ENCODE measurements around the gene MYL4. TPM values are rescaled to one million over a fixed set of nuclear protein-coding genes. Genes with fewer than 3 reads are reported as not detected.

MYL4 gene
- polyA plus RNA-seq, 1 of the 3 experiments (the other 2 are of a cell fraction), result not detected

GRCh38 chr17:47199627-47200324, 9.4 kb upstream of the MYL4 start:
- Histone ChIP-seq H3K4me1 (ENCODE audit: control insufficient read depth in 1 of 2, insufficient read depth in 2 of 2, low read depth in 1 of 2, low read length in 1 of 2) (no peaks in the 10 kb centered on the region), H3K4me2 (no peak overlapping the region), H3K9me3 (0 out of 2 replicates have a peak, but pooled peaks cover 7% of the 10 kb centered on the region), H3F3A (replicated peaks; ENCODE audit: insufficient read depth) (no peaks in the 10 kb centered on the region), H3K27me3 (ENCODE audit: insufficient read depth) (no peaks in the 10 kb centered on the region), H3K36me3 (replicated peaks in 1 of 2; ENCODE audit: control insufficient read depth in 1 of 2, insufficient read depth in 2 of 2, low read length in 1 of 2) (no peaks in the 10 kb centered on the region), H3K79me2 (ENCODE audit: insufficient read depth) (no peaks in the 10 kb centered on the region), H3K9me2 (peaks cover 4% of the 10 kb centered on the region; the same call in 1 of the 2 replicates), H3K27ac (ENCODE audit: low read depth in 2 of 2, low read length in 1 of 2) (no peak overlapping the region), H4K20me1 (ENCODE audit: insufficient read depth) (no peaks in the 10 kb centered on the region), H3K4me3 (ENCODE audit: low read depth in 2 of 2, low read length in 1 of 2) (no peak overlapping the region), H3K9ac (no peak overlapping the region), H2AFZ (ENCODE audit: low read depth) (no peak overlapping the region)
- ChIA-PET CTCF (interaction anchor here (0.9 to 1.9 kb wide), 7 partner anchors 9 to 1007 kb away, joined by 3 to 6 read pairs (median 3); partner anchors contain the start of gene KANSL1), POLR2A (no interaction called here)
- WGBS (ENCODE audit: low lambda C conversion rate), result 91% methylated on average over 8 of the region's 8 CpGs
- TF ChIP-seq GATA2 (CRISPR knock-in tag; IDR thresholded peaks at IDR 0.05) (no peak), IRF3 (IDR thresholded peaks at IDR 0.05; ENCODE audit: low read depth, low read length) (no peak), GABPA (IDR thresholded peaks at IDR 0.05; ENCODE audit: low read depth) (no peak), FOXJ3 (CRISPR knock-in tag; IDR thresholded peaks at IDR 0.05) (no peak), ELF1 (IDR thresholded peaks at IDR 0.05) (no peak), RXRA (IDR thresholded peaks at IDR 0.05; ENCODE audit: borderline replicate concordance, low read depth) (no peak), MAX (IDR thresholded peaks at IDR 0.05; ENCODE audit: low read depth) (no peak), RFX5 (IDR thresholded peaks at IDR 0.05; ENCODE audit: low read length) (no peak), ZBTB33 (IDR thresholded peaks at IDR 0.05; ENCODE audit: borderline replicate concordance, low read depth) (no peak)
- DNase-seq, result no peak

- Histone ChIP-seq H3K27me3 (ENCODE audit: insufficient read depth) (no peaks in the 10 kb centered on the region), H3K9me2 (peaks cover 4% of the 10 kb centered on the region; the same call in 1 of the 2 replicates), H3K9me3 (0 out of 2 replicates have a peak, but pooled peaks cover 7% of the 10 kb centered on the region), H3K79me2 (ENCODE audit: insufficient read depth) (no peaks in the 10 kb centered on the region), H3K9ac (no peak overlapping the region), H3K36me3 (replicated peaks in 1 of 2; ENCODE audit: control insufficient read depth in 1 of 2, insufficient read depth in 2 of 2, low read length in 1 of 2) (no peaks in the 10 kb centered on the region), H3K27ac (ENCODE audit: low read depth in 2 of 2, low read length in 1 of 2) (no peak overlapping the region), H3K4me3 (ENCODE audit: low read depth in 2 of 2, low read length in 1 of 2) (no peak overlapping the region), H3K4me1 (ENCODE audit: control insufficient read depth in 1 of 2, insufficient read depth in 2 of 2, low read depth in 1 of 2, low read length in 1 of 2) (no peaks in the 10 kb centered on the region), H2AFZ (ENCODE audit: low read depth) (no peak overlapping the region), H3F3A (replicated peaks; ENCODE audit: insufficient read depth) (no peaks in the 10 kb centered on the region), H4K20me1 (ENCODE audit: insufficient read depth) (no peaks in the 10 kb centered on the region), H3K4me2 (no peak overlapping the region)
- 48% methylated on average over 4 of the region's 4 CpGs for WGBS (ENCODE audit: low lambda C conversion rate)
- no peak for DNase-seq
- ChIA-PET POLR2A (no interaction called here), CTCF (interaction anchor here (0.9 to 1.9 kb wide), 6 partner anchors 10 to 1007 kb away, joined by 3 to 6 read pairs (median 3); partner anchors contain the start of gene KANSL1)
- TF ChIP-seq USF1 (IDR thresholded peaks at IDR 0.05; ENCODE audit: borderline replicate concordance, low read depth), result no peak
- TF ChIP-seq FOXJ3 (CRISPR knock-in tag; IDR thresholded peaks at IDR 0.05), result no peak
- TF ChIP-seq EP300 (IDR thresholded peaks at IDR 0.05; ENCODE audit: borderline replicate concordance in 1 of 2, low read depth in 1 of 2, low read length in 1 of 2), result no peak
- TF ChIP-seq EZH2phosphoT487 (IDR thresholded peaks at IDR 0.05; ENCODE audit: borderline replicate concordance, low read depth), result no peak
- TF ChIP-seq REST (IDR thresholded peaks at IDR 0.05; ENCODE audit: low read depth, low read length), result no peak
- no peak for TF ChIP-seq YY1 (IDR thresholded peaks at IDR 0.05; ENCODE audit: low read depth)
- TF ChIP-seq JUND (IDR thresholded peaks at IDR 0.05), result no peak
- TF ChIP-seq CHD2 (IDR thresholded peaks at IDR 0.05; ENCODE audit: low read length, partially characterized antibody), result no peak
- no peak for TF ChIP-seq FOSL2 (IDR thresholded peaks at IDR 0.05; ENCODE audit: borderline replicate concordance, low read depth)
- TF ChIP-seq TEAD4 (IDR thresholded peaks at IDR 0.05; ENCODE audit: borderline replicate concordance, insufficient read depth), result no peak
- no peak for TF ChIP-seq TCF12 (IDR thresholded peaks at IDR 0.05)
Observed at GRCh38 chr17:47200325-47200664, 8.9 kb upstream of the MYL4 start.
